Measurements from ENCODE around the gene CHST4.
"Not testable (repeated sequence)": the region's sequence is repeated elsewhere in the genome, so short reads cannot be mapped to it uniquely, and the experiment has no call there.

Gene CHST4

GRCh38 chr16:71524566-71525553, 1.4 kb upstream of the CHST4 start:
- ATAC-seq (no peak), DNase-seq (no peak)

GRCh38 chr16:71528257-71528656, 2.0 kb downstream of the CHST4 start:
- DNase-seq (no peak), ATAC-seq (no peak)

GRCh38 chr16:71528863-71529262, 2.6 kb downstream of the CHST4 start:
- DNase-seq, result no peak
- no peak for ATAC-seq

DNA sequence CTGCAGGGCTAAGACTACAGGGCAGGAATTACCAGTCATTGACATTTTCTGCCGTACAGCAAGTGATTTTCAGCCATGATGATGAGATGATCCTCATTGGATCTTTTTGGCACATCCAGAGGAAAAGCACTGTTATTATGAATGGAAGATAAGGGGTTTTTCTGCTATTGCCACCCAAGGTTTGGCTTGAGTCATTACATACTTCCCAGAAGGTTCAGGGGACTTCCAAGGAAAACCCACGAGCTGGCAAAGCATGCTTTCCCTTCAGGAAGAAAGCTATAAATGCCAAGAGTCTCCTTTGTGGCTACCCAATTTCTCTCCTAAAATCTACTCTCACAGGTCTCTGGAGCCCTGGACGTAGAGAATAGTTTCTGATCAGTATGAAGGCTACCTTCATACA, 6.1 kb downstream of the CHST4 start:
- ATAC-seq (no peak), DNase-seq (no peak)

GRCh38 chr16:71536752-71537499, 10.7 kb downstream of the CHST4 start:
- DNase-seq (no peak), ATAC-seq (no peak)

- DNase-seq (peak; percentile 24), ATAC-seq (peak; percentile 67)
These were observed 11.4 kb downstream of the CHST4 start for GRCh38 chr16:71537643-71538042.

GRCh38 chr16:71542377-71542776, 16.2 kb downstream of the CHST4 start:
- ATAC-seq (peak; percentile 70), DNase-seq (peak; percentile 74)

DNA sequence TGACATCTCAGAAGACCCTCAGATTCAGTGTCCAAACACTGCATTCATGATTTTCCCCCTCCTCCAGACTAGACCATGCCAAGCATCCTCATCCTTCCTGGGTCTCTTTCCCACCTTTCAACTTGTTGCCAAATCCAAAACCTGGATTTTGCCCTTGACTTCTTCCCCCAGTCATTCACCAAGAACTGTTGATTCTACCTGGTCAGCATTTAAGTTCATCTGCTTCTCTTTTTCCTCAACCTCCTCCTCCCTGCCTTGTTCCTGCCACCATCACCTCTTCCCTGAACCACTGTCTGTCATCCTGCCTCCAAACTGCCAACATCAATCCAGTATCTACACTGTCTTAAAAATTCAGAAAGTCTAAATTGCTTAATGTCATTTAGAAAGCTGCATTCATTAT, 20.9 kb downstream of the CHST4 start:
- DNase-seq (no peak), ATAC-seq (no peak)

- ATAC-seq (no peak), DNase-seq (no peak)
These were observed 26.7 kb downstream of the CHST4 start for GRCh38 chr16:71552698-71553503.

GRCh38 chr16:71555230-71555891, 29.1 kb downstream of the CHST4 start:
- DNase-seq (no peak), ATAC-seq (no peak)

DNA sequence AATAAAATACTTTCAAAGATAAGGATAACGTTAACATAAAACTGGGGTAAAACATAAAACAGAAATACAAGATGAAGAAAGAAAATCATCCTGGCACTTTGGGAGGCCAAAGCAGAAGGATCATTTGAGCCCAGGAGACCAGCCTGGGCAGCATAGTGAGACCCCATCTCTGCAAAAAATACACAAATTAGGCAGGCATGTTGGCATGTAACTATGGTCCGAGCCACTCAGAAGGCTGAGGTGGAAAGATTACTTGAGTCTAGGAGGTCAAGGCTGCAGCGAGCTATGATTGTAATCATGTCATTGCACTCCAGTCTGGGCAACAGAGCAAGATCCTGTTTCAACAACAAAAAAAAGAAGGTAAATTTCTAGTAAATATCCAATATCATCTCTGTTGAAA, 31.1 kb downstream of the CHST4 start:
- ATAC-seq (no peak), DNase-seq (no peak)

DNA sequence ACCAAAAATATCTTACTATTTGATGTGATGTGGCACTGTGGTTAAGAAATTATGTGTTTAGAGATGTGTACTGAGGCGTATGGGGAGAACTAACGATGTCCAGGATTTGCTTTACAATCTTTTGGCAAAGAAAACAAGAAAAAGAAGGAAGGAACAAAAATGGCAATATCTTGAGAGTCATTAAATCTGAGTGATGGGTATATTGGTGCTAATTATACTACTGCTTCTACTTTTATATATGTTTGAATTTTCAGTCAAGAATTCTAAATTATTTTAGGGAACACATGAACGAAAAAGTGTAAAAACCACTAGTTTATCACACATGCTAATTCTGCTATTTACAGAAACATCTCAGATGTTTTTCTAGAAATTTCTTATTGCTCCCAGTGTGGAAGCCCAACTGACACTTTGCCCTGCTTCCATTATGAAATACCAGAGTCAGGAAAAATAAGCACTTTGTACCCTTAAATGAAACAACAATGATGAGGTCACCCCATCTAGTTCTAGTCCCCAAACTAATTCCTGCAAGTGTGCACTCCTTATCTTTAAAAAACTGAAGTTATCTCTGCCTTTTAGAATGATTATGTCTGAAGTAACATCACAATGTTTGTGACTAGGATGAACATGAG, 31.8 kb downstream of the CHST4 start:
- no peak for DNase-seq
- no peak for ATAC-seq

- no peak for ATAC-seq
- DNase-seq, result no peak
These were observed 33.6 kb downstream of the CHST4 start for GRCh38 chr16:71559855-71560254.

DNA sequence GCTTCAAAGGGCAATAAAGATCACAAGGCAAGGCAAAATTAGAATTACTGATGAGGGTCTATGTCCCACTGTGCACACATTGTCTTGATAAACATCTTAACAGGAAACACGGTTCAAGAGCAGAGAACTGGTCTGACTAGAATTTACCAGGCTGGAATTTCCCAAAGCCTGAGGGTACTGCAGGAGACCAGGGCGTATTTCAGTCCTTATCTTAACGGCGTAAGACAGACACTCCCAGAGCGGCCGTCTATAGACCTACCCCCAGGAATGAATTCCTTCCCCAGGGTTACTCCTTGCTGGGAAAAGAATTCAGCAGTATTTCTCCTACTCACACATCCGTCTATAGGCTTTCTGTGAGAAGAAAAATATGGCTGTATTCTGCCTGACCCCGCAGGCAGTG, 35.7 kb downstream of the CHST4 start:
- not testable (repeated sequence) for ATAC-seq, DNase-seq

DNA sequence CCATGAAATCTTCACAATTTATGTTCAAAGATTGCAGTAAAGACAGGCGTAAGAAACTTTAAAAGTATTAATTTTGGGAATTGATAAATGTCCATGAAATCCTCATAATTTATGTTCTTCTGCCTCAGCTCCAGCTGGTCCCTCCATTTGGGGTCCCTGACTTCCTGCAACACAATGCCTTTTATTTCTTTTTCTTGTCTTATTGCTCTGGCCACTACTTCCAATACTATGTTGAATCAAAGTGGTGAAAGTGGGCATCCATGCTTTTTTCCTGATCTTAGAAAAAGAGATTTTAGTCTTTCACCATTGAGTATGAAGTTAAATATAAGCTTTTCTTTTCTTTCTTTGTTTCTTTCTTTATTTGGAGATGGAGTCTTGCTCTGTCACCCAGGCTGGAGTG, 36.3 kb downstream of the CHST4 start:
- DNase-seq (no peak), ATAC-seq (no peak)

DNA sequence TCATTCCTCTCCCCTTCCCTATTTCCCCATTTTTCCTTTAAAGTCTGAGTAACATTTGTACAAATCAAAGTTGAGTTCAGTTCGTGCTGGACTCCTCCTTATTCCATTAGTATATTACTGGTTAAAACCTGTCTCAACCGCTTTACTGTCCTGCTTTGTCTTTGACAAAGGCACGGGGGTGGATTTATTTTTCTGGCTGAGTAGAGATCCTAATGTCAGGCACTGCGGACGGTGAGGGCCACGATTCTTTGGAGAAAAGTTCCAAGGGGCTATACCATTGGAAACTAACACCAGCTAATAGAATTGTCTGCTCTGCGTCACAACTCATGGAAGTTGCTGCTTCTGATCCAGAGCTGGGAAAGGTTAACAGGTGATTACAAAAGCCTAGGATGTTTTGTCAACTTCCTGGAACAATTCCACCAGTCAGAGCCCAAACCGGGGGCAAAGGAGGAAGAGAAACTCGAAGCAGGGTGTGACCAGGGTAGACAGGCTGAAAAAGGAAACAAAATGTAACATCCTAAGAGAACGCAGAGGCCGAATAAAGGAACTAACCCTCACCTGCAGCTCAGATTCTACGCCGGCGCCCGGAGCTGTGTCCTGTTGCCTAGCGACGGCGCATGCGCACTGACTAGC, 38.2 kb downstream of the CHST4 start:
- DNase-seq (no peak), ATAC-seq (no peak)

- DNase-seq (no peak), ATAC-seq (no peak)
These were observed 39.8 kb downstream of the CHST4 start for GRCh38 chr16:71565812-71566700.

DNA sequence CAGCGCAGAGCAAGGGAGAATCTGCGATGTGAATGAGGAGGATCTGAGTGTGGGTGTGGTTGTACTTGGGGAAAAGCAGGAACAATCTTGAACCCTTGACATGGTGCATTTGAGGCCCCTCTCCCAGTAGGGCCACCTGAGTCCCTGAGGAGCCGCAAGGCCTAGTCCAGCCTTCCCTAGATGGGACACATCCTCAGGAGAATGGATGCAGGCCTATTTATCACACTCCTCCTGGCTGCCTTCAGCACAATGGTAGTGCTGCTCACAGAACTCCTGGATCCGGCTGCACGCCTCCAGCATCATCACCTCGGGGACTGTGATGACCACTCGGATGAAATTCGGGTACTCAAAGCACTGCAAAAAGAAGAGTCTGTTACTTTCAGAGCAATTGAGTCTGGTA, 41.7 kb downstream of the CHST4 start:
- DNase-seq, result no peak
- no peak for ATAC-seq

DNA sequence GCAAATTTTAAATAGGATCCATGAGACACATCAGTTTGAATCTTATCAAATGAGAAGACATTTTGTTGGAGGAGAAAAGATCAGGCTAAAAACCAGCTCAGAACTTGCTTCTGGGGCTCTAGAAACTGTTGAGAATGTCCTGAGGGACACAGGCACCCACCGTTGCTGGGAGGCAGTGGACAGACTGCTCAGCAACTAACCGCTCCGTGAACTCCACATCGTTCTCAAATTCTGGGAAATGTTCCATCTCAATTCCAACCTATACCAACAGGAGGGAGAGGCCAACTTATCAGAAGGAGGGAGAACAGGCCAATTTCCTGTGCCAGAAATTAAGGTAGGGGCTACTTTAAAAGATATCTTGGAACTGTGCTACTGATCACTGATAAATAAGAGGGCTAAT, 42.3 kb downstream of the CHST4 start:
- no peak for ATAC-seq
- no peak for DNase-seq

DNA sequence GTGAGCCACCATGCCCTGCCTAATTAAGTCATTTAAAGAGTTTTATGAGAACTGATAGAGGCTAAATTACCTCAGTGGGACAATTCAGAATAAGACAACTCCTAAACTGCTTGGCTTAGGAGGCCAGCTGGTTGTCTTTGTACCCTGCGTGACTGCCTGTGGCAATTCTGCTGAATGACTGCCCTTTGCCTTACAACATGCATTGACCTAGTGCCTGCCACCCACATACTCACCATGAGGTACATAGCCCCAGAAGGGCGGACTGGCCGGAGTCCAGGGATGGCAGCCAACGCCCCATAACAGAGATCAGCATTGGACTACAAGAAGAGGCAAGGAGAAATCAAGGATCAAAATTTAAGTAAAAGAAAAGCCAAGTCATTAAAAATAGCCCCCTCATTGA, 43.4 kb downstream of the CHST4 start:
- DNase-seq, result no peak
- ATAC-seq, result no peak

Measured in stimulated activated naive CD8-positive, alpha-beta T cell treated with anti-CD3 and anti-CD28 coated beads, Interleukin-15, Interleukin-2, amounts not matched to agents 100 U/mL and 50 U/mL, for 24 hours (primary cell).